K562 (cell line): ENCODE results near the gene ZKSCAN4. TPM values are rescaled to one million over a fixed set of nuclear protein-coding genes. Genes with fewer than 3 reads are reported as not detected.

Experiments used
- C11orf30 ChIP-seq: fragments of 450-650 bp; IDR thresholded peaks from 2 replicates; pipeline ENCODE4 v1.6.1; 2016; ENCODE audit warnings: low read depth, mild to moderate bottlenecking
- DPF2 ChIP-seq: fragments of 450-650 bp; IDR thresholded peaks from 2 replicates; pipeline ENCODE4 v1.6.1; 2016
- FOXA1 ChIP-seq: fragments of 450-650 bp; IDR thresholded peaks from 2 replicates; pipeline ENCODE4 v1.6.1; 2016; ENCODE audit warnings: mild to moderate bottlenecking, borderline replicate concordance
- HNRNPH1 ChIP-seq: fragments of 200-400 bp; formaldehyde crosslinking; optimal IDR thresholded peaks from 2 replicates; pipeline ENCODE3; 2017; ENCODE audit warnings: low read depth, mild to moderate bottlenecking, low read length, moderate library complexity
- SRSF1 ChIP-seq: fragments of 200-400 bp; formaldehyde crosslinking; IDR thresholded peaks from 2 replicates; pipeline ENCODE4 v1.6.1; 2017; ENCODE audit warnings: mild to moderate bottlenecking, low read depth, low read length, moderate library complexity
- SRSF3 ChIP-seq: fragments of 200-400 bp; formaldehyde crosslinking; IDR thresholded peaks from 2 replicates; pipeline ENCODE4 v1.6.1; 2016; ENCODE audit warnings: mild to moderate bottlenecking, low read length, moderate library complexity; ENCODE audit not compliant: insufficient read depth
- polyA plus RNA-seq, 8 experiments: library from polyadenylated mRNA; depleted of rRNA in 4 of 8; stranded (reverse) in 5 of 8; unstranded in 3 of 8; fragments of >200 nt; fragmentation: Nextera tagmentation in 2 of 8; fragmentation: Illumina TruSeq in 1 of 8; extraction: Ambion mirVana in 2 of 8; extraction: Trizol in 1 of 8; gene quantifications; 2 replicates each; pipeline versions ENCODE4 v1.2.1 to v1.2.3, GENCODE V29; 2011 to 2014; ENCODE audit warnings: inconsistent platforms in 1 of 8, missing spikeins in 1 of 8
- total RNA-seq, 7 experiments: library from RNA; depleted of rRNA in 6 of 7; stranded (reverse); fragments of >200 nt in 6 of 7; fragmentation: Illumina TruSeq in 2 of 7; extraction: Trizol in 2 of 7; gene quantifications; 2 replicates each; pipeline versions ENCODE4 v1.2.1 to v1.2.3, GENCODE V29; 2011 to 2021; ENCODE audit warnings: low replicate concordance in 1 of 7
- TF ChIP-seq, protein P1 (sequence below): fragments of 200-600 bp; sonication (generic); IDR thresholded peaks from one replicate; pipeline ENCODE4 v1.6.1; 2012; ENCODE audit warnings: mild to moderate bottlenecking, low read depth, low read length, inconsistent platforms
- TF ChIP-seq, protein P2 (sequence below): fragments of 450-650 bp; IDR thresholded peaks from one replicate; pipeline ENCODE4 v1.6.1; 2018; ENCODE audit warnings: mild to moderate bottlenecking, moderate library complexity; ENCODE audit not compliant: partially characterized antibody
- TF ChIP-seq, protein P3 (sequence below): sonication (generic); formaldehyde crosslinking; IDR thresholded peaks from 2 replicates; pipeline ENCODE4 v1.8.0; 2022; ENCODE audit warnings: mild to moderate bottlenecking, low read depth, missing genetic modification reagents
- TF ChIP-seq, protein P4 (sequence below): fragments of 450-650 bp; IDR thresholded peaks from 2 replicates; pipeline ENCODE4 v1.6.1; 2016

Gene ZKSCAN4
- total and polyA plus RNA-seq, 9 of the 15 experiments (the other 6 are each of a cell fraction or from before 2014, with no cell fraction given) = 1.2 to 5.3 (median 4.7) TPM

DNA sequence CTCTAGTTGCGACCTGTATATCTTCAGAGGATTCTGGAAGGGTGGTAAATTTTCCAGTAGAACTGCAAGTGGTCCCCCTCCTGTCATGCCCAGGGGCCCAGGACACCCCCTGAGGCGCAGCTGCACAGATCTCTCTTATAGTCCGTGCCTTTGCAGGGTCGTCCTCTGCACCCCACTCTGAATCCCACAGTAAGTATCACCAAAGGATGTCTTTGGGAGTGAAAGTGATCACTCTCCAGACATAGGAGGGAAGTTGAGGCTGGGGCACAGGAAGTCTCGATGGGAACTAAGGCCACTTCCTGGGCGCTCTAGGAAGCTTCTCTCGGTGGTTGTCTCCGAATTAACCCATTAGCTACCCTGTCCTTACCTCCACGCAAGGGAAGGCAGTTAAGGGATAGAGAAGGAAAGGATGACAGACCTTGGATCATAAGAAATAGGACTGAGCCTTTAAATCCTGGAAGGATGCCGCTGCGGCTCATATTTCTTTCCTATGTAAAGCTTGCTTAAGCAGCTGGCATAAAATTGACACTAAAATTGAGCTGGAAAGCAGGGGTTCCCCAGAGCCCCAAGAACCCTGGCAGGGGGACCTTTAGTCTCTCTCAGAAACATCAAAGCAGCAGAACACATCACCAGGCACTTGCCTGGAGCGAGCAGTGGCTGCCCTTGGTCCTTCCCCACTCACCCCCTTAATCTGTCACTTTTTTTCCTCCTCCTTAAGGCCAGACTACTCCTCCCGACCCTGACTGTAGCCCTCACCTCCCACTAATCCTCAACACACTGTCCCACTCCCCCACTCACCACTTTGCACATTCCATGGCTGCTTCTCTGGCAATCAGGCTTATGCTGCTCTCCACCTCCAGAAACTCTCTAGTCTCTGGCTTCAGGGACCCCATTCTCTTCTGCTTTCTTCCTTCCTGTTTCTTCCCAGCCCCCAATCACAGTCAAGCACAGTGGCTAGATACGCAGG, at the start of gene ZKSCAN4 (continued):
- TF ChIP-seq, protein P1, sequence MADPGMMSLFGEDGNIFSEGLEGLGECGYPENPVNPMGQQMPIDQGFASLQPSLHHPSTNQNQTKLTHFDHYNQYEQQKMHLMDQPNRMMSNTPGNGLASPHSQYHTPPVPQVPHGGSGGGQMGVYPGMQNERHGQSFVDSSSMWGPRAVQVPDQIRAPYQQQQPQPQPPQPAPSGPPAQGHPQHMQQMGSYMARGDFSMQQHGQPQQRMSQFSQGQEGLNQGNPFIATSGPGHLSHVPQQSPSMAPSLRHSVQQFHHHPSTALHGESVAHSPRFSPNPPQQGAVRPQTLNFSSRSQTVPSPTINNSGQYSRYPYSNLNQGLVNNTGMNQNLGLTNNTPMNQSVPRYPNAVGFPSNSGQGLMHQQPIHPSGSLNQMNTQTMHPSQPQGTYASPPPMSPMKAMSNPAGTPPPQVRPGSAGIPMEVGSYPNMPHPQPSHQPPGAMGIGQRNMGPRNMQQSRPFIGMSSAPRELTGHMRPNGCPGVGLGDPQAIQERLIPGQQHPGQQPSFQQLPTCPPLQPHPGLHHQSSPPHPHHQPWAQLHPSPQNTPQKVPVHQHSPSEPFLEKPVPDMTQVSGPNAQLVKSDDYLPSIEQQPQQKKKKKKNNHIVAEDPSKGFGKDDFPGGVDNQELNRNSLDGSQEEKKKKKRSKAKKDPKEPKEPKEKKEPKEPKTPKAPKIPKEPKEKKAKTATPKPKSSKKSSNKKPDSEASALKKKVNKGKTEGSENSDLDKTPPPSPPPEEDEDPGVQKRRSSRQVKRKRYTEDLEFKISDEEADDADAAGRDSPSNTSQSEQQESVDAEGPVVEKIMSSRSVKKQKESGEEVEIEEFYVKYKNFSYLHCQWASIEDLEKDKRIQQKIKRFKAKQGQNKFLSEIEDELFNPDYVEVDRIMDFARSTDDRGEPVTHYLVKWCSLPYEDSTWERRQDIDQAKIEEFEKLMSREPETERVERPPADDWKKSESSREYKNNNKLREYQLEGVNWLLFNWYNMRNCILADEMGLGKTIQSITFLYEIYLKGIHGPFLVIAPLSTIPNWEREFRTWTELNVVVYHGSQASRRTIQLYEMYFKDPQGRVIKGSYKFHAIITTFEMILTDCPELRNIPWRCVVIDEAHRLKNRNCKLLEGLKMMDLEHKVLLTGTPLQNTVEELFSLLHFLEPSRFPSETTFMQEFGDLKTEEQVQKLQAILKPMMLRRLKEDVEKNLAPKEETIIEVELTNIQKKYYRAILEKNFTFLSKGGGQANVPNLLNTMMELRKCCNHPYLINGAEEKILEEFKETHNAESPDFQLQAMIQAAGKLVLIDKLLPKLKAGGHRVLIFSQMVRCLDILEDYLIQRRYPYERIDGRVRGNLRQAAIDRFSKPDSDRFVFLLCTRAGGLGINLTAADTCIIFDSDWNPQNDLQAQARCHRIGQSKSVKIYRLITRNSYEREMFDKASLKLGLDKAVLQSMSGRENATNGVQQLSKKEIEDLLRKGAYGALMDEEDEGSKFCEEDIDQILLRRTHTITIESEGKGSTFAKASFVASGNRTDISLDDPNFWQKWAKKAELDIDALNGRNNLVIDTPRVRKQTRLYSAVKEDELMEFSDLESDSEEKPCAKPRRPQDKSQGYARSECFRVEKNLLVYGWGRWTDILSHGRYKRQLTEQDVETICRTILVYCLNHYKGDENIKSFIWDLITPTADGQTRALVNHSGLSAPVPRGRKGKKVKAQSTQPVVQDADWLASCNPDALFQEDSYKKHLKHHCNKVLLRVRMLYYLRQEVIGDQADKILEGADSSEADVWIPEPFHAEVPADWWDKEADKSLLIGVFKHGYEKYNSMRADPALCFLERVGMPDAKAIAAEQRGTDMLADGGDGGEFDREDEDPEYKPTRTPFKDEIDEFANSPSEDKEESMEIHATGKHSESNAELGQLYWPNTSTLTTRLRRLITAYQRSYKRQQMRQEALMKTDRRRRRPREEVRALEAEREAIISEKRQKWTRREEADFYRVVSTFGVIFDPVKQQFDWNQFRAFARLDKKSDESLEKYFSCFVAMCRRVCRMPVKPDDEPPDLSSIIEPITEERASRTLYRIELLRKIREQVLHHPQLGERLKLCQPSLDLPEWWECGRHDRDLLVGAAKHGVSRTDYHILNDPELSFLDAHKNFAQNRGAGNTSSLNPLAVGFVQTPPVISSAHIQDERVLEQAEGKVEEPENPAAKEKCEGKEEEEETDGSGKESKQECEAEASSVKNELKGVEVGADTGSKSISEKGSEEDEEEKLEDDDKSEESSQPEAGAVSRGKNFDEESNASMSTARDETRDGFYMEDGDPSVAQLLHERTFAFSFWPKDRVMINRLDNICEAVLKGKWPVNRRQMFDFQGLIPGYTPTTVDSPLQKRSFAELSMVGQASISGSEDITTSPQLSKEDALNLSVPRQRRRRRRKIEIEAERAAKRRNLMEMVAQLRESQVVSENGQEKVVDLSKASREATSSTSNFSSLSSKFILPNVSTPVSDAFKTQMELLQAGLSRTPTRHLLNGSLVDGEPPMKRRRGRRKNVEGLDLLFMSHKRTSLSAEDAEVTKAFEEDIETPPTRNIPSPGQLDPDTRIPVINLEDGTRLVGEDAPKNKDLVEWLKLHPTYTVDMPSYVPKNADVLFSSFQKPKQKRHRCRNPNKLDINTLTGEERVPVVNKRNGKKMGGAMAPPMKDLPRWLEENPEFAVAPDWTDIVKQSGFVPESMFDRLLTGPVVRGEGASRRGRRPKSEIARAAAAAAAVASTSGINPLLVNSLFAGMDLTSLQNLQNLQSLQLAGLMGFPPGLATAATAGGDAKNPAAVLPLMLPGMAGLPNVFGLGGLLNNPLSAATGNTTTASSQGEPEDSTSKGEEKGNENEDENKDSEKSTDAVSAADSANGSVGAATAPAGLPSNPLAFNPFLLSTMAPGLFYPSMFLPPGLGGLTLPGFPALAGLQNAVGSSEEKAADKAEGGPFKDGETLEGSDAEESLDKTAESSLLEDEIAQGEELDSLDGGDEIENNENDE = no peak
- TF ChIP-seq, protein P2, sequence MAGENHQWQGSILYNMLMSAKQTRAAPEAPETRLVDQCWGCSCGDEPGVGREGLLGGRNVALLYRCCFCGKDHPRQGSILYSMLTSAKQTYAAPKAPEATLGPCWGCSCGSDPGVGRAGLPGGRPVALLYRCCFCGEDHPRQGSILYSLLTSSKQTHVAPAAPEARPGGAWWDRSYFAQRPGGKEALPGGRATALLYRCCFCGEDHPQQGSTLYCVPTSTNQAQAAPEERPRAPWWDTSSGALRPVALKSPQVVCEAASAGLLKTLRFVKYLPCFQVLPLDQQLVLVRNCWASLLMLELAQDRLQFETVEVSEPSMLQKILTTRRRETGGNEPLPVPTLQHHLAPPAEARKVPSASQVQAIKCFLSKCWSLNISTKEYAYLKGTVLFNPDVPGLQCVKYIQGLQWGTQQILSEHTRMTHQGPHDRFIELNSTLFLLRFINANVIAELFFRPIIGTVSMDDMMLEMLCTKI = no peak
- TF ChIP-seq, protein P3, sequence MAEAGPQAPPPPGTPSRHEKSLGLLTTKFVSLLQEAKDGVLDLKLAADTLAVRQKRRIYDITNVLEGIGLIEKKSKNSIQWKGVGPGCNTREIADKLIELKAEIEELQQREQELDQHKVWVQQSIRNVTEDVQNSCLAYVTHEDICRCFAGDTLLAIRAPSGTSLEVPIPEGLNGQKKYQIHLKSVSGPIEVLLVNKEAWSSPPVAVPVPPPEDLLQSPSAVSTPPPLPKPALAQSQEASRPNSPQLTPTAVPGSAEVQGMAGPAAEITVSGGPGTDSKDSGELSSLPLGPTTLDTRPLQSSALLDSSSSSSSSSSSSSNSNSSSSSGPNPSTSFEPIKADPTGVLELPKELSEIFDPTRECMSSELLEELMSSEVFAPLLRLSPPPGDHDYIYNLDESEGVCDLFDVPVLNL (CRISPR knock-in tag) = no peak
- TF ChIP-seq C11orf30 (peak; percentile 94), DPF2 (no peak; the same call in 1 of the 2 replicates), SRSF3 (no peak), SRSF1 (no peak), HNRNPH1 (no peak), FOXA1 (no peak)
- TF ChIP-seq, protein P4, sequence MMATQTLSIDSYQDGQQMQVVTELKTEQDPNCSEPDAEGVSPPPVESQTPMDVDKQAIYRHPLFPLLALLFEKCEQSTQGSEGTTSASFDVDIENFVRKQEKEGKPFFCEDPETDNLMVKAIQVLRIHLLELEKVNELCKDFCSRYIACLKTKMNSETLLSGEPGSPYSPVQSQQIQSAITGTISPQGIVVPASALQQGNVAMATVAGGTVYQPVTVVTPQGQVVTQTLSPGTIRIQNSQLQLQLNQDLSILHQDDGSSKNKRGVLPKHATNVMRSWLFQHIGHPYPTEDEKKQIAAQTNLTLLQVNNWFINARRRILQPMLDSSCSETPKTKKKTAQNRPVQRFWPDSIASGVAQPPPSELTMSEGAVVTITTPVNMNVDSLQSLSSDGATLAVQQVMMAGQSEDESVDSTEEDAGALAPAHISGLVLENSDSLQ = peak; percentile 75
